Measurements from ENCODE around the gene CFHR3. TPM values are rescaled to one million over a fixed set of nuclear protein-coding genes. Genes with fewer than 3 reads are reported as not detected.

Gene CFHR3
- total RNA-seq, 1 donor from 2014 or later = not detected

Other genes starting within 250 kb of the CFHR3 start
- gene KCNT2, start 166.4 kb upstream of the CFHR3 start, total RNA-seq = 1.0 and 1.6 TPM in 2 replicates
- gene CFH, start 122.8 kb upstream of the CFHR3 start, total RNA-seq = 1.7 and 30.3 TPM in 2 replicates
- not detected in 2 replicates for gene CFHR1, start 44.9 kb downstream of the CFHR3 start, total RNA-seq
- not detected in 2 replicates for gene CFHR4, start 113.2 kb downstream of the CFHR3 start, total RNA-seq
- gene CFHR2, start 168.9 kb downstream of the CFHR3 start, total RNA-seq = not detected in 2 replicates
- gene CFHR5, start 202.7 kb downstream of the CFHR3 start, total RNA-seq = not detected in 2 replicates